HG02938 (cell line): ENCODE results near the gene NRARP.
"Not testable (repeated sequence)": the region's sequence is repeated elsewhere in the genome, so short reads cannot be mapped to it uniquely, and the experiment has no call there.

Source experiments
- ATAC-seq: cut with Tn5 transposase; IDR thresholded peaks from one replicate; pipeline ENCODE4 v1.9.1; 2021; ENCODE audit warnings: mild to moderate bottlenecking, moderate library complexity; ENCODE audit not compliant: unreplicated experiment

The NRARP gene

GRCh38 chr9:137266162-137266527 lies 35.9 kb downstream of the NRARP start:
- ATAC-seq = no peak

GRCh38 chr9:137265496-137266161 lies 36.4 kb downstream of the NRARP start:
- ATAC-seq = no peak

GRCh38 chr9:137264067-137264466 lies 38.0 kb downstream of the NRARP start:
- ATAC-seq = no peak

GRCh38 chr9:137263506-137263905 lies 38.6 kb downstream of the NRARP start:
- no peak for ATAC-seq

- ATAC-seq = no peak
Observed at GRCh38 chr9:137262909-137263285, 39.2 kb downstream of the NRARP start.

GRCh38 chr9:137262173-137262908 lies 39.7 kb downstream of the NRARP start:
- not testable (repeated sequence) for ATAC-seq

- no peak for ATAC-seq
Observed at GRCh38 chr9:137256856-137257255, 45.2 kb downstream of the NRARP start.

GRCh38 chr9:137256362-137256761 lies 45.7 kb downstream of the NRARP start:
- ATAC-seq = no peak

- peak; percentile 35 for ATAC-seq
Observed at GRCh38 chr9:137255448-137256114, 46.5 kb downstream of the NRARP start.

- ATAC-seq = peak; percentile 69
Observed at GRCh38 chr9:137254624-137255447, 47.2 kb downstream of the NRARP start, which contains the start of gene NELFB. NELFB (plus strand) TSS chr9:137255327.

- ATAC-seq = no peak
Observed at GRCh38 chr9:137253717-137254623, 48.1 kb downstream of the NRARP start.

- no peak for ATAC-seq
Observed at GRCh38 chr9:137252555-137253506, 49.2 kb downstream of the NRARP start.

GRCh38 chr9:137251490-137252268 lies 50.4 kb downstream of the NRARP start:
- no peak for ATAC-seq

GRCh38 chr9:137251194-137251461 lies 50.9 kb downstream of the NRARP start, which contains the start of gene STPG3:
STPG3 (plus strand) TSS chr9:137251286; CDS start chr9:137251287, 1 bp downstream.
- no peak for ATAC-seq

GRCh38 chr9:137250329-137251193 lies 51.5 kb downstream of the NRARP start:
- no peak for ATAC-seq
